Gastroesophageal sphincter (tissue), 3 donors: ENCODE results near the gene PNP.

Source experiments
- EP300 ChIP-seq: sonication (generic); formaldehyde crosslinking; IDR thresholded peaks from one replicate; pipeline ENCODE4 v1.6.1; 2017; ENCODE audit warnings: antibody characterized with exemption, mild to moderate bottlenecking
- POLR2A ChIP-seq, 2 donors: fragments of 450-650 bp; IDR thresholded peaks; one replicate each; pipeline ENCODE4 v1.6.1; 2017; ENCODE audit warnings: antibody characterized with exemption in 2 of 2, mild to moderate bottlenecking in 2 of 2, moderate library complexity in 1 of 2
- TF ChIP-seq, protein P1 (sequence below), 4 experiments: fragments of 200-600 bp in 2 of 4; fragments of 450-650 bp in 2 of 4; sonication (generic) in 1 of 4; IDR thresholded peaks; one replicate each; pipeline ENCODE4 v1.5.1; 2017 to 2019; ENCODE audit warnings: antibody characterized with exemption in 4 of 4, mild to moderate bottlenecking in 2 of 4, moderate library complexity in 2 of 4

DNA sequence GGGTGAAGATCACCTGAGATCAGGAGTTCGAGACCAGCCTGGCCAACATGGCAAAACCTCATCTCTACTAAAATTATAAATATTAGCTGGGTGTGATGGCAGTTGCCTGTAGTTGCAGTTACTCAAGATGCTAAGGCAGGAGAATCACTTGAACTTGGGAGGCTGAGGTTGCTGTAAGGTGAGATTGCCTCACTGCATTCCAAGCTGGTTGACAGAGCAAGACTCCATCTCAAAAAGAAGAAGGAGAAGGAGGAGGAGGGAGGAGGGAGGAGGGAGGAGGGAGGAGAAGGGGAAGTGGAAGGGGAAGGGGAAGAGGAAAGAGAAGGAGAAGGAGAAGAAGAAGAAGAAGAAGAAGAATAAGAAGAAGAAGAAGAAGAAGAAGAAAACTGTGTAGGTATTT is 53.1 kb downstream of the PNP start:
- TF ChIP-seq, protein P1, sequence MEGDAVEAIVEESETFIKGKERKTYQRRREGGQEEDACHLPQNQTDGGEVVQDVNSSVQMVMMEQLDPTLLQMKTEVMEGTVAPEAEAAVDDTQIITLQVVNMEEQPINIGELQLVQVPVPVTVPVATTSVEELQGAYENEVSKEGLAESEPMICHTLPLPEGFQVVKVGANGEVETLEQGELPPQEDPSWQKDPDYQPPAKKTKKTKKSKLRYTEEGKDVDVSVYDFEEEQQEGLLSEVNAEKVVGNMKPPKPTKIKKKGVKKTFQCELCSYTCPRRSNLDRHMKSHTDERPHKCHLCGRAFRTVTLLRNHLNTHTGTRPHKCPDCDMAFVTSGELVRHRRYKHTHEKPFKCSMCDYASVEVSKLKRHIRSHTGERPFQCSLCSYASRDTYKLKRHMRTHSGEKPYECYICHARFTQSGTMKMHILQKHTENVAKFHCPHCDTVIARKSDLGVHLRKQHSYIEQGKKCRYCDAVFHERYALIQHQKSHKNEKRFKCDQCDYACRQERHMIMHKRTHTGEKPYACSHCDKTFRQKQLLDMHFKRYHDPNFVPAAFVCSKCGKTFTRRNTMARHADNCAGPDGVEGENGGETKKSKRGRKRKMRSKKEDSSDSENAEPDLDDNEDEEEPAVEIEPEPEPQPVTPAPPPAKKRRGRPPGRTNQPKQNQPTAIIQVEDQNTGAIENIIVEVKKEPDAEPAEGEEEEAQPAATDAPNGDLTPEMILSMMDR (IDR thresholded peaks at IDR 0.05), result no peak
- TF ChIP-seq POLR2A (IDR thresholded peaks at IDR 0.05), result no peak
- TF ChIP-seq EP300, result no peak
